Measurements from ENCODE around the gene KLF17.

GRCh38 chr1:44076066-44076465 is 42.6 kb upstream of the KLF17 start:
- TF ChIP-seq, protein P1, sequence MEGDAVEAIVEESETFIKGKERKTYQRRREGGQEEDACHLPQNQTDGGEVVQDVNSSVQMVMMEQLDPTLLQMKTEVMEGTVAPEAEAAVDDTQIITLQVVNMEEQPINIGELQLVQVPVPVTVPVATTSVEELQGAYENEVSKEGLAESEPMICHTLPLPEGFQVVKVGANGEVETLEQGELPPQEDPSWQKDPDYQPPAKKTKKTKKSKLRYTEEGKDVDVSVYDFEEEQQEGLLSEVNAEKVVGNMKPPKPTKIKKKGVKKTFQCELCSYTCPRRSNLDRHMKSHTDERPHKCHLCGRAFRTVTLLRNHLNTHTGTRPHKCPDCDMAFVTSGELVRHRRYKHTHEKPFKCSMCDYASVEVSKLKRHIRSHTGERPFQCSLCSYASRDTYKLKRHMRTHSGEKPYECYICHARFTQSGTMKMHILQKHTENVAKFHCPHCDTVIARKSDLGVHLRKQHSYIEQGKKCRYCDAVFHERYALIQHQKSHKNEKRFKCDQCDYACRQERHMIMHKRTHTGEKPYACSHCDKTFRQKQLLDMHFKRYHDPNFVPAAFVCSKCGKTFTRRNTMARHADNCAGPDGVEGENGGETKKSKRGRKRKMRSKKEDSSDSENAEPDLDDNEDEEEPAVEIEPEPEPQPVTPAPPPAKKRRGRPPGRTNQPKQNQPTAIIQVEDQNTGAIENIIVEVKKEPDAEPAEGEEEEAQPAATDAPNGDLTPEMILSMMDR (IDR thresholded peaks at IDR 0.05): no peak
- TF ChIP-seq ATF1 (CRISPR knock-in tag; IDR thresholded peaks at IDR 0.05) (no peak), ATF3 (CRISPR knock-in tag; conservative IDR thresholded peaks at IDR 0.05) (no peak), RORB (CRISPR knock-in tag; IDR thresholded peaks at IDR 0.05) (no peak)

All from WTC11 (cell line).